Duodenal mucosa (tissue), 2 donors: ENCODE data around the gene GAL3ST1.
"Not testable (repeated sequence)": the region's sequence is repeated elsewhere in the genome, so short reads cannot be mapped to it uniquely, and the experiment has no call there.

Source experiments
- H3K27ac ChIP-seq: one replicate; pipeline ENCODE4 v1.7.0; 2013; ENCODE audit warnings: low read depth, low read length
- H3K27me3 ChIP-seq, 2 donors: one replicate each; pipeline ENCODE4 v1.7.0; 2013; ENCODE audit warnings: low read length in 2 of 2, control low read depth in 1 of 2; ENCODE audit not compliant: insufficient read depth in 2 of 2, control insufficient read depth in 1 of 2
- H3K36me3 ChIP-seq, 2 donors: one replicate each; pipeline ENCODE4 v1.7.0; 2013; ENCODE audit warnings: low read length in 2 of 2, control low read depth in 1 of 2; ENCODE audit not compliant: insufficient read depth in 2 of 2, control insufficient read depth in 1 of 2
- H3K4me1 ChIP-seq, 2 donors: one replicate each; pipeline ENCODE4 v1.7.0; 2013; ENCODE audit warnings: low read length in 2 of 2, control low read depth in 1 of 2; ENCODE audit not compliant: insufficient read depth in 2 of 2, control insufficient read depth in 1 of 2
- H3K4me3 ChIP-seq, 2 donors: one replicate each; pipeline ENCODE4 v1.7.0; 2013; ENCODE audit warnings: low read length in 2 of 2, low read depth in 1 of 2
- H3K9ac ChIP-seq, 2 donors: one replicate each; pipeline ENCODE4 v1.7.0; 2013; ENCODE audit warnings: low read length in 2 of 2, low read depth in 1 of 2
- H3K9me3 ChIP-seq, 2 donors: one replicate each; pipeline ENCODE4 v1.7.0; 2013; ENCODE audit warnings: low read length in 2 of 2, control low read depth in 1 of 2; ENCODE audit not compliant: control insufficient read depth in 1 of 2

Gene GAL3ST1, protein sequence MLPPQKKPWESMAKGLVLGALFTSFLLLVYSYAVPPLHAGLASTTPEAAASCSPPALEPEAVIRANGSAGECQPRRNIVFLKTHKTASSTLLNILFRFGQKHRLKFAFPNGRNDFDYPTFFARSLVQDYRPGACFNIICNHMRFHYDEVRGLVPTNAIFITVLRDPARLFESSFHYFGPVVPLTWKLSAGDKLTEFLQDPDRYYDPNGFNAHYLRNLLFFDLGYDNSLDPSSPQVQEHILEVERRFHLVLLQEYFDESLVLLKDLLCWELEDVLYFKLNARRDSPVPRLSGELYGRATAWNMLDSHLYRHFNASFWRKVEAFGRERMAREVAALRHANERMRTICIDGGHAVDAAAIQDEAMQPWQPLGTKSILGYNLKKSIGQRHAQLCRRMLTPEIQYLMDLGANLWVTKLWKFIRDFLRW

DNA sequence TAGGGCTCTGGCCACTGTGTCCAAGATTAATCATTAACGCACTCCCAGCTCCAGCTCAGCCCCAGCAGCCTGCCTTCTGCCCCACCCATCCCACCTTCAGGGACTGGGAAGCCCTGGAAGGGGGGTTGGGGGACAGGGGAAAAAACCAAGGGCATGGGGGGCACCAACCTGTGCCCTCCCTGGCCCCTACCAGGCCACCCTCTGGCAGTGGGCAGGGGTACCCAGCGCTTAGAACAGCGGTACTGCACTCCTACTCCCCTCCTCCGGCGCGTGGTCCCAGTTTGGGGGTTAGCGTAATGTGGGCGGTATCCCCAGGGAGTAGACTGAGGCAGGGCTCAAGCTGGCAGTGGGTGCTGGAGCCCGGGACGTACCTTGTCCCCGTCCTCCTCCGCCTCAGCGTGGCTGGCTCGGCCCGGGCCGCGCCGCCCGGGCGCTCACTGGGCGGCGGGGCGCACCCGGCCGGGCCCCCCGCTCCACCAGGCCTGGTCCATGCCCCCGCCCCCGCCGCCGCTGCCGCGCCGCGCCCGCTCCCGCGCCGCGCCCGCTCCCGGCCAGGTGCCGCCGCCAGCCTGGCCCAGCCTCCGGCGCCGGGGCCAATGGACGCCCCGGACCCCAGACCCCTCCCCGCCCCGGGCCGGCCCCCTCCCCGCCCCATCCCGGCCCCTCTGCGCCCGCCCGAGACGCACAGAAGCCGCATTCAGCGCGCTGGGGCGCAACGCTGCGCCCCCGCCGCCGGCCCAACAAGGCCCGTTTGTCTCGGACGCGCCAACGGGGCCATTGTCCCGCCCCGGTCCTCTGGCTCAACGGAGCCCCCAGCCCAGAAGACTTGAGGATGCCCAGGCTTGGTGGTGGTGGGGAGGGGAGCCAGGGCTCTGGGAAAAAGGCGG lies at the start of gene GAL3ST1:
TSS of gene GAL3ST1 (minus strand) at position 571 of the 887 bp plus-strand sequence. CDS start 17,273 bp downstream, outside the sequence.
- Histone ChIP-seq H3K9ac (peak within 1 kb of the TSS; percentile 63 to 66), H3K4me1 (peaks cover 33 to 37% of the 10 kb centered on the region in 2 donors), H3K4me3 (peak within 1 kb of the TSS; percentile 68 to 71), H3K9me3 (no peaks in the 10 kb centered on the region), H3K27ac (peak within 1 kb of the TSS; percentile 85), H3K27me3 (no peaks in the 10 kb centered on the region), H3K36me3 (peaks cover 26 to 40% of the 10 kb centered on the region in 2 donors)

DNA sequence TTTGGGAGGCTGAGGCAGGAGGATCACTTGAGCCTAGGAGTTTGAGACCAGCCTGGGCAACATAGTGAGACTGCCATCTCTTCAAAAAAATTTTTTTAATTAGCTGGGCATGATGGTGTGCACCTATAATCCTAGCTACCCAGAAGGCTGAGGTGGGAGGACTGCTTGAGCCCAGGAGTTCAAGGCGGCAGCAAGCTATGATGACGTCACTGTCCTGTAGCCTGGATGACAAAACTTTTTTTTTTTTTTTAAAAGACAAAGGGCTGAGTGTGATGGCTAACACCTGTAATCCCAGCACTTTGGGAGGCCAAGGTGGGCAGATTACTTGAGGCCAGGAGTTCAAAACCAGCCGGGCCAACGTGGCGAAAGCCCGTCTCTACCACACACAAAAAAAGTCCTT lies 45.4 kb upstream of the GAL3ST1 start:
- H3K27ac ChIP-seq, H3K9ac ChIP-seq, H3K4me1 ChIP-seq, H3K9me3 ChIP-seq, H3K4me3 ChIP-seq, H3K27me3 ChIP-seq, H3K36me3 ChIP-seq: not testable (repeated sequence)

DNA sequence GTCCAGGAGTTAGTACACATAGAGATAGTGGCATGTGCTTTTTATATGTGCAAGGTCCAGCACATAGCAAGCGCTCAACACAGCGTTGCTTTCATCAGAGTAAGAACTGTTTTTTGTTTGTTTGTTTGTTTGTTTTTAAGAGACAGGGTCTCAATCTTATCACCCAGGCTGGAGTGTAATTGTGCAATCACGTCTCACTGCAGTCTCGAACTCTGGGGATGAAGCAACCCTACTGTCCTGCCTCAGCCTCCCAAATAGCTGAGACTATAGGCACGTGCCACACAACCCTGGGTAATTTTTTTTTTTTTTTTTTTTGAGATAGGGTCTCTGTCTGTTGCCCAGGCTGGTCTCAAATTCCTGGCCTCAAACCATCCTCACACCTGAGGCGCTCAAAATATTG lies 43.4 kb upstream of the GAL3ST1 start:
- Histone ChIP-seq H3K4me3 (no peak overlapping the region), H3K27me3 (no peaks in the 10 kb centered on the region), H3K4me1 (no peaks in the 10 kb centered on the region), H3K27ac (no peak overlapping the region), H3K9me3 (no peaks in the 10 kb centered on the region), H3K9ac (no peak overlapping the region), H3K36me3 (peaks cover 0 to 4% of the 10 kb centered on the region in 2 donors)

DNA sequence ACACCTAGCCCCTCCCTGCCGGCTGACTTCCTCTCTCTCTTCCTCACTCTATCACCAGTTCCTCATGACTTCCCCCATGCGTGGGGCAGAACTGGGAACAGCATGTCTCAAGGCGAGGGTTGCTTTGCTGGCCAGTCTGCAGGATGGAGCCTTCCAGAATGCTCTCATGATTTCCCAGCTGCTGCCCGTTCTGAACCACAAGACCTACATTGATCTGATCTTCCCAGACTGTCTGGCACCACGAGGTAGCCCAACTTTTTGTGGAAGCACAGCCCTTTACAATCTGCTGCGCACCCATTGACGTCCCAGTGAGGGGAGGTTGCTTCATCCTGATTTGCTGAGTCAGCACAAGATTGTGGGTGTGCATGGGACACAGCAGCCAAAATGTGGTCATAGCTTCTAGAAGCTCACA lies 41.1 kb upstream of the GAL3ST1 start:
- H3K27me3 ChIP-seq, result no peaks in the 10 kb centered on the region
- H3K4me3 ChIP-seq, result no peak overlapping the region
- H3K36me3 ChIP-seq, result peaks cover 0 to 4% of the 10 kb centered on the region in 2 donors
- H3K4me1 ChIP-seq, result peaks cover 0 to under 1% of the 10 kb centered on the region in 2 donors
- H3K9ac ChIP-seq, result no peak overlapping the region
- no peak overlapping the region for H3K27ac ChIP-seq
- no peaks in the 10 kb centered on the region for H3K9me3 ChIP-seq

DNA sequence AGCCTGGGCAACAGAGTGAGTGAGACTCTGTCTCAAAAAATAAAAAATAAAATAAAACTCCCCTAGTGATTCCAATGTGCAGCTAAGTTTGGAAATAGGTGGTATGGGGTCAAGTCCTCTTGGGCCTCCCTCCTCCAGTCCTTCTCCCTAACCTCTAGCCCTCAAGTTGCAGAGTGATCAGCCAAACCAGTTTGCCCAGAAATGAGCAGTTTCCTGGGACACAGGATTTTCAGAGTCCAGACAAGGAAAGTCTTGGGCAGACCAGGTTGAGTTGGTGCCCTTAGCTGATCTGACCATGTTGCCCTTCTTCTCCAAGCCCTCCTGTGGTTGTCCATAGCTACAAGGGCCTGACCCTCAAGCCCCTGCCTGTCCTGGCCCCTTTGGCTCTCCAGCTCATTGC lies 40.4 kb upstream of the GAL3ST1 start:
- peaks cover 0 to 4% of the 10 kb centered on the region in 2 donors for H3K36me3 ChIP-seq
- H3K4me1 ChIP-seq, result peaks cover under 1 to 7% of the 10 kb centered on the region in 2 donors
- H3K4me3 ChIP-seq, result no peak overlapping the region
- no peak overlapping the region for H3K27ac ChIP-seq
- H3K9me3 ChIP-seq, result no peaks in the 10 kb centered on the region
- H3K9ac ChIP-seq, result no peak overlapping the region
- H3K27me3 ChIP-seq, result no peaks in the 10 kb centered on the region

DNA sequence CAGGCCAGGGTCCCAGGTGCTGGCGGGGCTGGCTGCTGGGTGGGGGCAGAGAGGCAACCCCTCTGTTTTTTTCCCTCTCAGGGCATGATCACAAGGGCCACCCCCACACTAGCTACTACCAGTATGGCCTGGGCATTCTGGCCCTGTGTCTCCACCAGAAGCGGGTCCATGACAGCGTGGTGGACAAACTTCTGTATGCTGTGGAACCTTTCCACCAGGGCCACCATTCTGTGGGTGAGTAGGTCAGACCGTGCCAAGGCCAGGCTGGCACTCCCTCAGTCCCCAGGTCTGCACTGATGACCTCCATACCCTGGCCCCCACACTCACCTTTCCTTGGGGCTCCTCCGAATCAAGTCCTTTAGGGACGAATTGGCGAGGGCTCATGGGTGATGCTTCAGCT lies 39.8 kb upstream of the GAL3ST1 start:
- H3K9me3 ChIP-seq, result no peaks in the 10 kb centered on the region
- H3K9ac ChIP-seq, result no peak overlapping the region
- peaks cover 0 to 4% of the 10 kb centered on the region in 2 donors for H3K36me3 ChIP-seq
- no peak overlapping the region for H3K4me3 ChIP-seq
- no peaks in the 10 kb centered on the region for H3K27me3 ChIP-seq
- H3K4me1 ChIP-seq, result peaks cover 6 to 10% of the 10 kb centered on the region in 2 donors
- H3K27ac ChIP-seq, result no peak overlapping the region

DNA sequence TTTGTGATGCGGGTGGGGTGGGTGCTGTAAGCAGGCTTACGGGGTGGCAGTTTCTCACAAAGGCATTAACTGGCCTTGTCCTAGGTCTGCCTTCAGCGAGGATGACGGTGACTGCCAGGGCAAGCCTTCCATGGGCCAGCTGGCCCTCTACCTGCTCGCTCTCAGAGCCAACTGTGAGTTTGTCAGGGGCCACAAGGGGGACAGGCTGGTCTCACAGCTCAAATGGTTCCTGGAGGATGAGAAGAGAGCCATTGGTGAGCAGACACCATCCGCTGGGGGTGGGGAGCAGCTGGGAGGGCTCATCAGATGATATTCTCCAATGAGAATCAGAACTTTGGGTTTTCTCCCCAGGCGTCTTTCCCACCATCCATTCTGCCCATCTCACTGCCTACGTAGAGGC lies 38.3 kb upstream of the GAL3ST1 start:
- Histone ChIP-seq H3K27me3 (no peaks in the 10 kb centered on the region), H3K36me3 (peaks cover 0 to 4% of the 10 kb centered on the region in 2 donors), H3K4me1 (peaks cover 21 to 24% of the 10 kb centered on the region in 2 donors), H3K4me3 (no peak overlapping the region), H3K9me3 (no peaks in the 10 kb centered on the region), H3K27ac (no peak overlapping the region), H3K9ac (no peak overlapping the region)

DNA sequence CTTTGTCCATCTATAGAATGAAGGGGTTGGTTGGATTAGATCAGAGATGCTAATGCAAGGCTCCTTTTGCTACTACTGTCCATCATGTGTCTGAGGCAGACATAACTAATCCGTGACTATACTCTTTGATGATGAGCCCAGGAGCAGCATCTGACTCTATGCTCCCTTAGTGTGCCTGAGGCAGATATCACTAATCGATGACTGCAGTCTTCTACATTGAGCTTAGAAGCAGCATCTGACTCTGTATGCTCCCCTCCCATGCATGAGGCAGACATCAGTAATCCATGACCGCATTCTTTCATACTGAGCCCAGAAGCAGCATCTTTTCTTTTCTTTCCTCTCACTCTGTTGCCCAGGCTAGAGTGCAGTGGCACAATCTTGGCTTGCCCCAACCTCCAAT lies 36.7 kb upstream of the GAL3ST1 start:
- no peaks in the 10 kb centered on the region for H3K9me3 ChIP-seq
- no peak overlapping the region for H3K27ac ChIP-seq
- H3K4me1 ChIP-seq, result peaks cover 31 to 32% of the 10 kb centered on the region in 2 donors
- H3K36me3 ChIP-seq, result peaks cover 0 to 4% of the 10 kb centered on the region in 2 donors
- H3K9ac ChIP-seq, result no peak overlapping the region
- H3K4me3 ChIP-seq, result no peak overlapping the region
- no peaks in the 10 kb centered on the region for H3K27me3 ChIP-seq

DNA sequence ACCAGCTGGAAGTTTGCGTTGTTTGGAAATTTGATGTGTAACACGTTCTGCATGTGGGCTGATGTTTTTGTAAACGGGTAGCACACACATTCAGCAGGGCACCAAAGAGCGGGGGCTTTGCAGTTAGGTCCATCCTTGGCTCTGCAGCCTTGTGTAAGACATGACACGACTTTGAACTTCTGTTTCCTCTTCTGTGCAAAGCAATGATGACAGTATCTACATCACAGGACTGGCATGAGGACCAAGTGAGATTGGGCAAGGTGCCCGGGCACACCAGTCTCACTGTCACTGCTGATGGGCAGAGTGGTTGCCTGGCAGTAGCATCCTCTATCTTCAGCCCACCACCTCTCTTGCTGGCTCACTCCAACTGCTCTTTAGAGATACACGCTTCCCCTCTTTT lies 35.8 kb upstream of the GAL3ST1 start:
- Histone ChIP-seq H3K27ac (no peak overlapping the region), H3K36me3 (peaks cover 0 to 3% of the 10 kb centered on the region in 2 donors), H3K4me1 (peaks cover 39% of the 10 kb centered on the region in 2 donors), H3K9me3 (no peaks in the 10 kb centered on the region), H3K9ac (no peak overlapping the region), H3K4me3 (no peak overlapping the region), H3K27me3 (no peaks in the 10 kb centered on the region)
